GM19328 (cell line): ENCODE results near the gene VSTM2L.

ENCODE experiments used
- ATAC-seq: cut with Tn5 transposase; IDR thresholded peaks from one replicate; pipeline ENCODE4 v1.9.1; 2021; ENCODE audit warnings: mild to moderate bottlenecking, moderate library complexity; ENCODE audit not compliant: unreplicated experiment

Gene VSTM2L

DNA sequence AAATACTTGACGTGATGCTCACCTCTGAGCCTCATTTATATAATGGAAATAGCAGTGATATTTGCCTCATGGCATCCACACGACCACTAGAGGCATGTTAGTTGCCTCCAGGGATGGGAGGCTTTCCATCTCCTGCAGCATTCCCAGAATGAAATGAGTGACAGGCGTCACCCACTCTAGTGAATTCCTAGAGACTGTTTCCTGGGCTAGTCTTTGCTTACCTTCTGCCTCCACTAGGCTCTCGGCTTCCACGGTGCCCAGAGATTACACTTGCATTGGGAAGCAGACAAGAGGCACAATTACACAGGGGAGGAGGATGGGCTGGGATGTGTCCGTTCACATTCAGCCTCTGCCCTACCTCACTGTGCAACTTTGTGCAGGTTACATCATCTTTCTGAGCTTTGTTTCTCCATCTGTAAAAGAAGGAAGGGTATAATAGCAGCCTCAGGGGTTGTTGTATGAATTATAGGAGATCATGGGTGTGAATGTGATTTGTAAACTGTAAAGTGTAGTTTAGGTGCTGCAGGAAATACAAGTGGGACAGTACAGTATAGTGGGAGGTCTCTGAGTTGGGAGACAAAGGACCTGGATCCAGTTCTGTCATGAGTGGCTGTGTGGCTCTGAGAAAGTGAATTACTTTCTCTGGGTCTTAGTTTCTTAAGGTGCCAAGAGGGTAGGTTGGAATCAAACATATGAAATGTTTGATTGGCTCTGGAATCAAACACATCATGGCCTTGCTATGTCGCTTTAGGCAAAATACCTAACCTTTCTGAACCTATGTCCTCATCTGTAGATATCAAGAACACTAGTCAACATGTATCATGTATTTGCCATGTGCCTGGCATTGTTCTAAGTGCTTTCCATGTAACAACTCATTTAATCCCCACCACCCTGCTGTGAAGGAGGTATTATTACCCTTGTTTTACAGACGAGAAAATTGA lies 3.6 kb upstream of the VSTM2L start:
- ATAC-seq, result no peak

DNA sequence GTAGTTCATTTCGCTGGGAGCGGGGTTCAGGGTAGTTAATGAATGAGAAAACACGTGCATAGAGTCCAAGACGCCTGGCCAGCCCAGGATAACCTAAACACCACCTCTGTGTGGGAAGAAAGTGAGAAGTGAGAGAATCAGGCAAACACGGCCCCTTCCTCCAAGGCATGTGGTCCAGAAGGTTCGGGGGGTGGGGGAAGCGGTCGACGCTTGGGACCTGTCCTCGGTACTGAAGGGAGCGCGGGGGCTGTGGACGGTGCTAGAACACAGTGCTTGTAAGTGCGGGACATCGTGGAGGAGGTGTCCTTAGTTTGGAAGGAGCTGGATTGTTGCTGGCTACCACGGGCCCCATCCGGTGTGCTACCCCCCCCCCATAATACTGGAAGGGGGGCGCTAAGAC lies 1.7 kb upstream of the VSTM2L start:
- ATAC-seq, result no peak

DNA sequence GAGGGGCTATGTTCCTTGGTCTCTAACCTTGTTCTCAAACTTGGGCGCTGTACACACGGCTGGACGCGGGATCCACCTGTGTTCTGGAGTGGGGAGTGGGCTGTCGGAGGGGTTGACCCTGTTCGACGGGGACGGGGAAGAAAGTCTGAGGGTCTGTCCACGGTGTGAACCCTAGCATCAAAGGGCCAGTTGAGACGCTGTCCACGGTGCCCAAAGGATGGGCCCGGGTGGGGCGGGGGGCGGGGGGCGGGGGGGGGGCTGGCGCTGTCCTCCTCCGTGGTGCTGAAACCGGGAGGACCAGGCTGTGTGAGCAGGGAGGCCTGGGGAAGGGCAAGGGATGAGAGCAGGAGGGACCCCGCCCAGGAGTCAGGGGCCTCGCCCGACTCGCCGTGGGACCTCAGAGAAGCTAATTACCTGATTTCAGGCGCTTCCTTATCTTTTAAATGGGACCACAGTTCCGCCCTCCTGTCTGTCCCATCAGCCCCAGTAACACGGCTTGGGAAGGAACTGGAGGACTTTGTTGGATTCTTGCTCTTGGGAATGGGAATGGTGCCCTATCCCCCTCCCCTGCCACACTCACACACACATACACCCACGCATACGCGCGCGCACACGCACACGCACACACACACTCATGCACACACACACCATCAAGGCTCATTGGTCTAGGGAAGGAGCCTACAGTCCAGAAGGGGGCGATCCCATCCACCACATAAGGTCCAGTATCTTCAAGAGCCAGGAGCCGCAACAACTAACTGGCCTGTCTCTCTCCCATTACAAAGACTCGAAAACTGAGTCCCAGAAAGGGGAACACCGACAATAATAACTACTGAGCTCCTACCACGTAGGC lies 1.0 kb upstream of the VSTM2L start:
- no peak for ATAC-seq

DNA sequence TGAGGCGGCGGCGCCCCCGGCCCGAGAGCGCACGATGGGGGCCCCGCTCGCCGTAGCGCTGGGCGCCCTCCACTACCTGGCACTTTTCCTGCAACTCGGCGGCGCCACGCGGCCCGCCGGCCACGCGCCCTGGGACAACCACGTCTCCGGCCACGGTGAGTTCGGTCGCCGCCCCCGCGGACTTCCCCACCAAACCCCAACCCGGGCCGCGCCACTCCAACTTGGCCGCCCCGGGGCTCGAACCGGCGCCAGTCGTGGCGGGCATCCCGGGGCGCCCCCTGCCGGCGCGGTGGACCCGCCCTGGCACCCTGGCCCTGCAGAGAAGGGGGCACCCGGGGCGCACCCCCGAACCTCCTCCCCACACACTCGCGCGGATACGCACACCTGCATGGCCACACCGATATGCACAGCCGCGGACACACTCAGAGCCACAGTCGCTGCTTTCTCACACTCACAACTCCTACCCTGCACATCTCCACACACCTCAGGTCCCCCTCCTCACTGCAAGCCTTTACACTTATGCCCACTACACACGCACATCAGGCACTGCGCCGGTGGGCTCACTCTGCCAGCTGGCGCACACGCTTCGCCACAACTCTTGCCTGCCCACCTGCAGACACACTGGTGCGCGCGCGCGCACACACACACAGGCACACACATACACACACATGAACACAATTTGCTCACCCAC lies 535 bp downstream of the VSTM2L start:
- ATAC-seq, result no peak

DNA sequence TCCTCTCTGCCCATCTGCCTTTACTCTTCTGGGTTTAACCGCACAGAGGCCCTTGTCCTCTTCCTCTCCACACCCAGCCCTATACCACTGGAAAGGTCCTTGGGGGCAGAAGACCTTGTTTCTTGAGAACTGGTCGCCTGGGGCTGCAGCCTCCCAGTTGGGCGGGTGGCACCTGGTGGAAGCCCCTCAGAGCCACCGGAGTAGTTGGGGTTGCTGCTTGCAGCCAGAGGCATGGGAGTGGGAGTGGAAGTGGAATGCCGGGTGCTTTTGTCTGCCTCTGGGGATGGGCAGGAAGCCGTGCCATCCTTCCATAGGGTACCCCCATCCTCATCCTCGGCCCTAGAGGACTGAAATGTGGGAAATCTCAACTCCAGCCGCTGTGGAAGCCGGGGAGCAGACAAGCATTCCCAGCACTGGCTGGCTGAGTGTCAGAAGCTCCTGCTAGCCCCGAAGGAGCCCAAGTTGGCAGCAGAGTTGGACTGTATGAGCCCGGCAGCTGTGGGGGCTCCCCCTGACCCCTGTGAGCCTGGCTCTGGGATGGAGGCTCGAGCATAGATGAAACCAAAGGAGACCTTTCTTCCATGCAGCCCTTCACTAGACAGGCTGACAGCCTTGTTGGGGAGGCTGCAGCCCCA lies 1.2 kb downstream of the VSTM2L start:
- ATAC-seq, result no peak

DNA sequence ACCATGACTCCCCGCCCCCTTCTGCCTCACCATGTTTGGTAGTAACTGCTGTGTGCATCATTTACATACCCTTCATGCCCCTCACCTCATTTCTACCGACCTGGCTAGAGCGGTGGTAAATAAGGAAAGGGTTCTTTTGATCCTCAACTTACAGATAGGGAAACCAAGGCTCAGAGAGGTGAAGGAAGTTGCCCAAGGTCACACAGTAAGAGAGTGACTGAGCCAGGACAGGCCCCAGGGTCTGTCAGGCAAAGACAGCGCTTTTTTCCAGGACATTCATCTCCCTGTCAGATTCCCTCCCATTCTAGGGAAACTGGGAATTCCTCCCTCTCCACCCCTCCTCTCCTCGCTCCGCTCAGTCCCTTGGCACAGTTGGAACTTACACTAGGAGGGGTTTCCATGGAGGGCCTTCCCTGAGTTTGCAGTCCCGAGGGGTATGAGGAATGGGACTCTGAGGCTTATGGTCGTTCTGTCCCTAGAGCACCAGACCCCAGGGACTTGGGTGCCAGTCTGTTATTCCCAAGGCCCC lies 2.0 kb downstream of the VSTM2L start:
- ATAC-seq, result no peak

DNA sequence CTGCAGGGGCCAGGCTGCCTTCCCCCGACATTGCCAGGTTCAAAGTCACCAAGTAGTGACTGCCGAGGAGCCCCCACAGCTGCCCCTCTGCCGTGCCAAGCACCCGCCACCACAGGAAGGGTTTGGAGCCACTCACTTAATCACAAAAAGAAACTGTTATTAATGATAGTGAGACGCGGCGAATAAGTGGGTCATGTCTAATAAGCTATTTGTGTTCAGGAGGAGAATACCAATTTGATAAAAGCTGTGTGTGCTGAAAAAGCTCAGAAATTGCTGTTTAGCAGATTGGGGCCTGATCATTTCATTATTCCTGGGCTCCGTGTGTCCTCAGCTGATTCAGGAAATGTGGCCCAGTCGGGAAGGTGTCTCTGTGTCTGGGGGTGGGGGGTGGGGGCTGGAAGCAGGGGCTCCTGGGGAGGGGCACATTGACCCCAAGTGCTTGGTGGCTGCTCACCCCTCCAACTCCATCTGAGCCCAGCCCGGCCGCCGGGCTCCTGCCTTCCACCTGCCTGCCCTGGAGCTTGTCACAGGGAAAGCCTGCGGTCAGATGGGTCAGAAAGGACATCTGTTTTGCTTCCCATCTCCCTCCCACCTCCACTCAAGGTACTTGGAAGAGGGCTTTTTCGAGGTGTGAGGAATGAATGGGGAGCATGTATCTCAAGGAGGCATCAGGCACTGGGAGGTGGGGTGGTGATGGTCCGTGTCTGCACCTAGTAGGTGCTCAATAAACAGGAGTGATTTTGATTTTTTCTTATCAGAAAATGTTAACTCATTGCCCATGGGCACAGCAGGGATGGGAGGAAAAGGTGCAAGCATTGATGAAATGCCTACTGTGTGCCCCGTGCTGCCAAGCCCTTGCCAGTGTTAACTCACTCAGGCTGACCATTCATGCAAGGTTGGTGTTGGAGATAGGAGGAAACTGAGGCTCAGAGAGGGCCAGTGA lies 3.0 kb downstream of the VSTM2L start:
- ATAC-seq, result no peak

DNA sequence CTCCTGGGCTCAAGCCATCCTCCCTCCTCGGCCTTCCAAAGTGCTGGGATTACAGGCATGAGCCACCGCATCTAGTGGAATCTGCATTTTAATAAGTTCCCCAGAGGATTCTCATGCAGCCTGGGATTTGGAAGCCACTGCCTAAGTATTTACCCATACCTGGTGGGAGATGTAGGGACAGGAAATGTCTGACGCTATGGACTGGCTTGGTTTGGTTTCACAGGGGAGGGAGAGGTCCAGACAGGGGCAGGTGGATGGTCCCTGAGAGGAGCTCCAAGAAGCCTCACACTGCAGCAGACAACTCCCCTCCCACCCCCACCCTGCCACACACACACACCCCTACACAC lies 4.4 kb downstream of the VSTM2L start:
- no peak for ATAC-seq

DNA sequence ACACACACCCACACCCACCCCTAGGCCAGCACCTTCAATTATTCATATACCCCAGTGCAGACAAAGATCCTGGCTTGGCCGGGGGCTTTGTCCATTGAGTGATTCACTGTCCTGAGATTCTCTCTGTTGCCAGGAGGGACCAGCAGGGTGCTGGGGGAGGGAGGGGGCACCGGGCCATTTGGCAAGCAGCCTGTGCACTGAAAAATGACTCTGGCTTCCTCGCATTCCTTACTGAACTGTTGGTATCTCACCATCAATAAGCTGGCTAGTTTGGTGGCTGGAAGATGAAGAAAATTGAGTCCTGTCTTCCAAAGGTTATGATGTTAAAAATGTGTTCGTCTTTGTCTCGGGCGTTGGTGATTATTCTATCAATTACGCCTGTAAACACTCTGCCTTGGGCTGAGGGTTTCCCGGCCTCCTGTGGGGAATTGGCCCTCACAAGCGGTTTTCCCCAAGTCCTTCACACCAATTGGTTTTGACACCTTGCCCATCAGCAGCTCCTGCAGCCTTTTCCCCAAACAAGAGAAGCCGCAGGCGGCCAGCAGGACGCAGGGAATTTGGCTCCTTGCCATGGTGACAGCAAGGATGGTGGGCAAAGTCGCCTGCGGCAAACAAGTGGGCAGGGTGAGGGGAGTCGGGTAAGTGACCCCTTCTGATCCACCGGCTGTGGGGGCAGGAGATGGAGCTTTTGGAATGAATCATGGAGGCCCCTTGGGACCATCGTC lies 4.9 kb downstream of the VSTM2L start:
- ATAC-seq, result no peak

DNA sequence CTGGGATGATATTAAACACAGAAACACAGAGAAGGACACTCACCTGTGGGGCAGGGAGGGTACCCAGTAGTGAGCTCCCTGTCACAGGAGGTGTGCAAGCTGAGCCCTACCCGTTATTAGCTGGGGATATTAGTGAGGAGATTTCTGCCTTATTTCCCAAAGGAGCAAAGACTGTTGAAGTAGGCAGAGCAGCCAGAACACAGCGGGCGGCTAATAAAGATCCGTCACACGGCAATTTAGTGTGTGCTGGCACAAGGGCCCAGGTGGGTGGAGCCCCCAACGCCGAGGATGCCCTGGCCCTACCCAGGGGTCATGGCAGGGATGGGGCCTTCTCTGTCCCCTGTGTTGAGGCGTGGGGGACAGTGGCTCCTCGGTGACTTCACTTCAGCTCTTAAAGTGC lies 8.3 kb downstream of the VSTM2L start:
- no peak for ATAC-seq

DNA sequence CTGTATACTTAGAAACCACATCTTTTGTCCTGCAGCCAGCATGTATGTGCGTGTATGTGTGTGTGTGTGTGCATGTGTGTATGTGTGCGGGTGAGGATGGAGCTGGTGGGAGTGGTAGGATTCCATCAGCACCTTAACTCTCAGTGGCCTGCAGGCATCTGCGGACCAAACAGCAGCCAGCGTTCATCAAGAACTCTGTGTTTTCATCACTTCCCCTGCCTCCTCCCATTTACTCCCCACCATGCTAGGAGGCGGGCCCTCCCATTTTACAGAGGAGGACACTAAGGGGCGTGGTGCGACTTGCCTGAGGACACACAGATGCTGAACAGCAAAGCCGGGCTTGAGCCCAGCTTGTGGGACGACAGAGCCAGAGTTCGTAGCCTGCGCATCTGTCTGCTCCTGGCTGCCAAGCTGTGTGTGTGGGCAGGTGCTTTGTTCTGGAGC lies 8.9 kb downstream of the VSTM2L start:
- no peak for ATAC-seq

DNA sequence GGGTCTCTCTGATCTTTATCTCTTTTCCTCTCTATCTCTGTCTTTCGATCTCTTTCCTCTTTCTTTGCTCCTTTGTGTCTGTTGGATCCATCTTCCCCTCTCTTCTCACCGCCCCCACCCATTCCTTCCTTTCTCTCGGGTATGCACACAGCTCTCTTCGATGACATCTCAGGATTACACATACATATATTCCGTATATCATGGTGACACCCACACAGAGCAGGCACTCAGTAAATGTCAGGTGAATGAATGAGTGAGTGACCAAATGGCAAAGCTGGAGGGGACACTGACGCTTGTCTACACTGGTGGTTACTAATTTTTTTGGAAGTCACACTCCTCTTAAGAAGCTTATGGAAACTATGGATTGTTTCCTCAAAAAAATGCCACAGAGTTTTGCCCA lies 9.9 kb downstream of the VSTM2L start:
- no peak for ATAC-seq

DNA sequence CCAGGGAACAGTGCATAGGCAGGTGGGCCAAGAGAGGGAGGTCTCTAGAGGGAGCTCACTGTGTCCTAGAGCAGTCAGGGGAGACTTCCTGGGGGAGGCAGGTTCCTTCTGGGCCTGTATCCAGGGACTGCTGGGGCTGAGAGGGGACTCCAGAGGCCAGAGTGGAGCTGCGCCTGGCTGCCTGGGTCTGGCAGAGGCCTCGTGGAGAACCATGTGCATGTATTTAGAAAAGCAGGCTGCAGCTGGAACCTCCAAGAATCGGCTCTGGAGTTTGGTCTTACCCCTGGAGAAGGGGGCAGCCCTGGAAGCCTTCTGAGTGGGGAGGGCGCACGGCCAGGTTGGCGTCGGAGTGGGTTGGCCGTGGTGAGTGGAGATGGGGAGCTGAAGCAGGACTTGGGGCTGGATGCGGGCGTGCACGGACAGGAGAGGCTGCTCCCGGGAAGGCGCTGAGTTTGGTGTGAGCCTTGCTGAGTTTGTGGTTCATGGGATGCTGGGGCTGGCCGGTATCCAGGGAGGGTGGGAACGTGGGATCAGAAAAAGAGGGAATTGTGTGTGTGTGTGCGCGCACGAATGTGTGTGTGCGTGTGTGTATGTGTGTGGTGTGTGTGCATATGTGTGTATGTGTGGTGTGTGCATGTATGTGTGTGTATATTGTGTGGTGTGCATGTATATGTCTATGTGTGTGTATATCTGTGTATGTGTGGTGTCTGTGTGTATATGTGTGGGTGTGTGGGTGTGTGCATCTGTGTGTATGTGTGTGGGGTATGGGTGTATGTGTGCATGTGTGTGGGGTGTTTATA lies 10.8 kb downstream of the VSTM2L start:
- no peak for ATAC-seq

DNA sequence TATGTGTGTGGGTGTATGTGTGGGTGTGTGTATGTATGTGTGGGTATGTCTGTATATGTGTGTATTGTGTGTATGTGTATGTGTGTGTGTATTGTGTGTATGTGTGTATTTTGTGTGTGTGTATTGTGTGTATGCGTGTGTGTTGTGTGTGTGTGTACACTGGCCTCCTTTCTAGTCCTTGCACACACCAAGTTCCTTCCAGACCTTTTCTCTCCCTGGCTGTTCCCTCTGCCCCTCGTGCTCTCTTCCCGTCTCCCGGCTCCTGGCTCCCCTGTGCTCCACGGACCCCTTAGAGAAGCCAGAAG lies 11.4 kb downstream of the VSTM2L start:
- ATAC-seq, result no peak

DNA sequence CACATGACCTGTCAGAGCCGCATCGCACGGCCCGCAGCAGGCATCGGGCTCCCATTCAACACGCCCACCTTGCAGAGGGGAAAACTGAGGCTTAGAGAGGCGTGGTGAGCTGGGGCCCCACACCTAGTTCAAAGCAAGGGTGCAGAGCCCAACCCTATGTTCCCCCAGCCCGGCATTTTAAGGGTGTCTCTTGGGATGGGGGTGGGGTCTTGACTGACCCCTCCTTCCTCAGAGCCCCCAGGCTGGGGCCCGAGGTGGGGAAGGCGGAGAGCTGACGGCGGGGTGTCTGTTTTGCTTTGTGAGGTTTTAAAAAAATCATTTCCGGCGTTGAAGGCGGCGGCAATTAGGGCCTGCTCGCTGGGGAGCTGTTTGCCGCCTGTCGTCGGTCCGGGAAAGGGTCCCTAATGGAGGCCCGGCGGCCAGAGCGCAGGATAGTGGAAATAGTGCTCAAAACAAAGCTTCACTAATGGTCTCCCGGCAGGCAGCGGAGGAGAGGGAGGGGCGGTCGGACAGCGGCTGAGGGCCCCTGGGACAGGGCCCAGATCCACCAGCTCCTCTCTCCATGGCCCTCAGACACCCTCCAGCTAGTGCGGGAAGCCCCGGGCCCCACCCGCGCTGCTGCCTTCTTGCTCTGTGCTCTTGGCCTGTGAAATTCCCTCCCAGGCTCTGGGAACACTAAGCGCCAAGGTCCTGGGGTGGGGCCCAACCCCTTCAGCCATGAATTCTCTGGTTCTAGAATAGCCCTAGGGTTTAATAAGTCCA lies 11.9 kb downstream of the VSTM2L start:
- ATAC-seq, result no peak

DNA sequence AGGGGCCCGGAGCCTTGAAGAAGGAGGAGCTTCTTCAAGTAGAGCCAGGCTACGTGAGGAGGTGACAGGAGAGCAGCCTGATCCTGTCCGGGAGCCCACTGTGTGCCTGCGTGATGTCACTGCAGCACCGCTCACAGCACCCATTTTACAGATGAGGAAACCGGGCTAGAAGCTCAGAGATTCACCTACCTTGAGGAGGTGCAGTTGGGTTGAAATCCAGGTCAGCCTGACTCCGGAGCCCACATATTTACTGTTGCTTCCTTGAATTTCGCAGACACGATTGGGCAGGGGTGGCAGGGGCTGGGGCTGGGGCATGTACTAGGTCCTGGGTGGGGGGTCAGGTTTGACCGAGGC lies 12.5 kb downstream of the VSTM2L start:
- no peak for ATAC-seq

DNA sequence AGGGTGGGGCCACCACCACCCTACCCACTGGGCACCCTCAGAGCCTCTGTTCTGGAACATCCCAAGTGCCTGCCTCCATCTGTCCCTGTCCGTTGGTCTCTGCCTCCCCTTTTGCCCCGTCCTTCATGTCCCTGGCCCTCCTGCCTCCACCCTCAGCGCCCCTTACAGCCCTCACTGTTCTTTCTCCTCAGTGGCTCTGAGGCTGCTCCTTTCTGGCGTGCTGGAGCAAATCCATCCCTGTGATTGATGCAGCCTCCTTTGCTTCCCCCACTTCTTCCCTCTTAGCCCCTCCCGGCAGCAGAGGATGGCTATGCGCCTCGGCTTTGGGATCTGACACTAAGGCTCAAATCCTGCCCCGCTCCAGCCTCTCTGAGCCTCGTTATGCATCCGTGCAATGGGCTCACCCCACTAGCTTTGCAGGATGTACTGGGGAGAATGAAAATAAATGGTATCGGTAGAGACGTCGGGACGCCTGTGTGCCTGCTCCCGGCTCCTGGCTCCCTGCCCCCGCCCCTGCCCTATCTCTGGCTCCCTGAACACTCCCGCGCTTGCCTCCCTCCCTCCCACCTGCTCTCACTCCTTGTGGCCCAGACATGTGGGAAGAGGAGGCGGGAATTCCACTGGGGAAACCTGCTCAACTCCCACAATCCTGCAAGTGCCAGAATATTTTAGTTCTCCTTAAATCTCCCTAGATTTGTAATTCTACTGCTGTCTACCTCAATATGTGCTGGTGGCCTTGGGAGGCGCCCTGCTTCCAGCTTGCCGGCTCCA lies 13.1 kb downstream of the VSTM2L start:
- ATAC-seq, result no peak
